ENCODE results near the gene GSE1.

GRCh38 chr16:85631230-85631629 is 18.1 kb downstream of the GSE1 start:
- TF ChIP-seq EZH2phosphoT487 (IDR thresholded peaks at IDR 0.05; ENCODE audit: borderline replicate concordance, low read length) (no peak), EZH2 (IDR thresholded peaks at IDR 0.05; ENCODE audit: low read length, unreplicated experiment) (no peak)
- TF ChIP-seq, protein P1, sequence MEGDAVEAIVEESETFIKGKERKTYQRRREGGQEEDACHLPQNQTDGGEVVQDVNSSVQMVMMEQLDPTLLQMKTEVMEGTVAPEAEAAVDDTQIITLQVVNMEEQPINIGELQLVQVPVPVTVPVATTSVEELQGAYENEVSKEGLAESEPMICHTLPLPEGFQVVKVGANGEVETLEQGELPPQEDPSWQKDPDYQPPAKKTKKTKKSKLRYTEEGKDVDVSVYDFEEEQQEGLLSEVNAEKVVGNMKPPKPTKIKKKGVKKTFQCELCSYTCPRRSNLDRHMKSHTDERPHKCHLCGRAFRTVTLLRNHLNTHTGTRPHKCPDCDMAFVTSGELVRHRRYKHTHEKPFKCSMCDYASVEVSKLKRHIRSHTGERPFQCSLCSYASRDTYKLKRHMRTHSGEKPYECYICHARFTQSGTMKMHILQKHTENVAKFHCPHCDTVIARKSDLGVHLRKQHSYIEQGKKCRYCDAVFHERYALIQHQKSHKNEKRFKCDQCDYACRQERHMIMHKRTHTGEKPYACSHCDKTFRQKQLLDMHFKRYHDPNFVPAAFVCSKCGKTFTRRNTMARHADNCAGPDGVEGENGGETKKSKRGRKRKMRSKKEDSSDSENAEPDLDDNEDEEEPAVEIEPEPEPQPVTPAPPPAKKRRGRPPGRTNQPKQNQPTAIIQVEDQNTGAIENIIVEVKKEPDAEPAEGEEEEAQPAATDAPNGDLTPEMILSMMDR (conservative IDR thresholded peaks at IDR 0.05; ENCODE audit: low read depth, low read length), result no peak

Measured in PC-3 (cell line).